A549 (cell line): Measurements from ENCODE around the gene SLC8A1. TPM values are rescaled to one million over a fixed set of nuclear protein-coding genes. Genes with fewer than 3 reads are reported as not detected.

Experiments used
- ATAC-seq, 2 experiments: fragments of 200-7000 bp in 1 of 2; fragments of >200 bp in 1 of 2; cut with Nextera tagmentation in 1 of 2; cut with Tn5 transposase in 1 of 2; 3 replicates each; pipeline versions ENCODE4 v1.8.0 to v1.9.1; 2018 to 2020; ENCODE audit warnings: mild to moderate bottlenecking in 1 of 2, moderate library complexity in 1 of 2
- CTCF ChIA-PET: fragments of 300-600 bp; sonication (Branson Sonifier 250); formaldehyde crosslinking; extraction: SDS; loops from one replicate; lab custom pipeline; 2021; ENCODE audit warnings: antibody characterized with exemption, inconsistent platforms; lab: Yijun Ruan, JAX
- POLR2A ChIA-PET: fragments of 350-600 bp; formaldehyde crosslinking; extraction: SDS; loops from one replicate; lab custom pipeline; 2021; ENCODE audit warnings: antibody characterized with exemption, inconsistent platforms; lab: Yijun Ruan, JAX
- DNase-seq, 2 experiments: peaks; one replicate each; pipeline versions ENCODE4 v3.0.0 to v3.0.0-alpha.2; 2011 to 2016; ENCODE audit warnings: low read depth in 1 of 2, low spot score in 1 of 2
- FAIRE-seq: peaks from 2 replicates; lab custom pipeline; 2011; peaks lifted over from hg19 to GRCh38; lab: Jason Lieb, UNC
- H3K27ac ChIP-seq, 2 experiments: fragments of >200 bp; sonication (Bioruptor Twin); formaldehyde crosslinking; 3 replicates each; pipeline ENCODE4 v1.5.1; 2016 to 2017
- H3K4me1 ChIP-seq: fragments of >200 bp; sonication (Bioruptor Twin); formaldehyde crosslinking; 3 replicates; pipeline ENCODE4 v1.6.1; 2016
- H3K4me2 ChIP-seq: fragments of >200 bp; sonication (Bioruptor Twin); formaldehyde crosslinking; 3 replicates; pipeline ENCODE4 v1.6.1; 2016
- H3K4me3 ChIP-seq: fragments of >200 bp; sonication (Bioruptor Twin); formaldehyde crosslinking; 3 replicates; pipeline ENCODE4 v1.5.1; 2016
- H3K9me3 ChIP-seq: fragments of >200 bp; sonication (Bioruptor Twin); formaldehyde crosslinking; 3 replicates; pipeline ENCODE4 v1.6.1; 2016
- BHLHE40 ChIP-seq: IDR thresholded peaks from 2 replicates; pipeline ENCODE4 v1.6.1; 2012; ENCODE audit warnings: low read depth, low read length, inconsistent platforms
- CBX8 ChIP-seq: fragments of 200-600 bp; sonication (generic); IDR thresholded peaks from 2 replicates; pipeline ENCODE4 v1.6.1; 2016
- CEBPB ChIP-seq, 2 experiments: fragments of >200 bp in 1 of 2; sonication (Bioruptor Twin) in 1 of 2; formaldehyde crosslinking in 1 of 2; IDR thresholded peaks; 2 replicates each; pipeline ENCODE4 v1.6.1; 2012 to 2016
- CHD2 ChIP-seq: fragments of 150-350 bp; IDR thresholded peaks from 2 replicates; pipeline ENCODE4 v1.6.1; 2014; ENCODE audit warnings: low read length; ENCODE audit not compliant: partially characterized antibody
- EHMT2 ChIP-seq: fragments of 200-600 bp; sonication (generic); IDR thresholded peaks from 2 replicates; pipeline ENCODE4 v1.6.1; 2016; ENCODE audit warnings: antibody characterized with exemption, low read depth, mild to moderate bottlenecking, moderate library complexity
- EP300 ChIP-seq, 2 experiments: fragments of >200 bp; sonication (Bioruptor Twin); formaldehyde crosslinking; IDR thresholded peaks; 2 replicates in 1 of 2; 3 replicates in 1 of 2; pipeline ENCODE4 v1.6.1; 2016 to 2017
- ESRRA ChIP-seq: fragments of 150-350 bp; IDR thresholded peaks from 2 replicates; pipeline ENCODE4 v1.6.1; 2014; ENCODE audit warnings: mild to moderate bottlenecking, low read length, borderline replicate concordance
- FOSB ChIP-seq: fragments of 250-450 bp; sonication (Bioruptor Pico); IDR thresholded peaks from 2 replicates; pipeline ENCODE4 v1.5.0; 2020; ENCODE audit warnings: mild to moderate bottlenecking, moderate library complexity
- FOXS1 ChIP-seq: fragments of 250-450 bp; sonication (Bioruptor Pico); IDR thresholded peaks from 2 replicates; pipeline ENCODE4 v1.5.0; 2020; ENCODE audit warnings: mild to moderate bottlenecking, moderate library complexity
- HEYL ChIP-seq: fragments of 250-450 bp; sonication (Bioruptor Pico); IDR thresholded peaks from 2 replicates; pipeline ENCODE4 v1.8.0; 2021; ENCODE audit warnings: mild to moderate bottlenecking, moderate library complexity
- HOXB13 ChIP-seq: fragments of 250-450 bp; sonication (Bioruptor Pico); IDR thresholded peaks from 2 replicates; pipeline ENCODE4 v1.5.0; 2020; ENCODE audit warnings: low read depth, mild to moderate bottlenecking, moderate library complexity
- HOXB5 ChIP-seq: fragments of 250-450 bp; sonication (Bioruptor Pico); IDR thresholded peaks from 2 replicates; pipeline ENCODE4 v1.5.0; 2020; ENCODE audit warnings: mild to moderate bottlenecking, moderate library complexity
- JUNB ChIP-seq: fragments of >200 bp; sonication (Bioruptor Twin); formaldehyde crosslinking; IDR thresholded peaks from 2 replicates; pipeline ENCODE4 v1.6.1; 2016
- KDM1A ChIP-seq: fragments of 200-600 bp; sonication (generic); IDR thresholded peaks from 2 replicates; pipeline ENCODE4 v1.6.1; 2016; ENCODE audit warnings: low read depth, mild to moderate bottlenecking
- PHF8 ChIP-seq: fragments of 200-600 bp; sonication (generic); IDR thresholded peaks from 2 replicates; pipeline ENCODE4 v1.6.1; 2016; ENCODE audit warnings: low read depth, mild to moderate bottlenecking, antibody characterized with exemption, moderate library complexity, borderline replicate concordance
- RAD21 ChIP-seq, 2 experiments: fragments of >200 bp in 1 of 2; sonication (Bioruptor Twin) in 1 of 2; formaldehyde crosslinking in 1 of 2; IDR thresholded peaks in 1 of 2; conservative IDR thresholded peaks in 1 of 2; 2 replicates in 1 of 2; 3 replicates in 1 of 2; pipeline ENCODE4 v1.6.1; 2012 to 2018; ENCODE audit warnings: inconsistent platforms in 1 of 2
- RARB ChIP-seq: fragments of 250-450 bp; sonication (Bioruptor Pico); IDR thresholded peaks from 2 replicates; pipeline ENCODE4 v1.8.0; 2021; ENCODE audit warnings: mild to moderate bottlenecking, moderate library complexity
- RNF2 ChIP-seq: fragments of 200-600 bp; sonication (generic); IDR thresholded peaks from 2 replicates; pipeline ENCODE4 v1.6.1; 2016; ENCODE audit warnings: low read depth, mild to moderate bottlenecking, antibody characterized with exemption, moderate library complexity, borderline replicate concordance
- SREBF2 ChIP-seq: fragments of 450-650 bp; IDR thresholded peaks from 2 replicates; pipeline ENCODE4 v1.6.1; 2014; ENCODE audit warnings: mild to moderate bottlenecking, moderate library complexity
- ZNF302 ChIP-seq: fragments of 250-450 bp; sonication (Bioruptor Pico); IDR thresholded peaks from 2 replicates; pipeline ENCODE4 v1.9.0; 2021; ENCODE audit warnings: inconsistent platforms, mild to moderate bottlenecking, moderate library complexity
- ZSCAN20 ChIP-seq: fragments of 250-450 bp; sonication (Bioruptor Pico); IDR thresholded peaks from 2 replicates; pipeline ENCODE4 v1.8.0; 2022; ENCODE audit warnings: mild to moderate bottlenecking, moderate library complexity
- WGBS: methylation state at CpG from one replicate; pipeline ENCODE4 v1.1.6; 2017; ENCODE audit errors: missing lambda C conversion rate; 5-methylcytosine and 5-hydroxymethylcytosine counted together
- polyA plus RNA-seq, 4 experiments: library from polyadenylated mRNA; depleted of rRNA in 3 of 4; stranded (reverse); fragments of >200 nt; fragmentation: RNase III in 1 of 4; extraction: RNeasy Plus Mini Kit Qiagen cat#74134 plus additional on column Dnase treatment in 1 of 4; gene quantifications; 2 replicates in 3 of 4; 3 replicates in 1 of 4; pipeline ENCODE4 v1.2.3, GENCODE V29; 2011 to 2017
- TF ChIP-seq, protein P1 (sequence below): fragments of >200 bp; sonication (Bioruptor Twin); formaldehyde crosslinking; IDR thresholded peaks from 3 replicates; pipeline ENCODE4 v1.6.1; 2016
- TF ChIP-seq, protein P2 (sequence below): IDR thresholded peaks from 2 replicates; pipeline ENCODE4 v1.6.1; 2012
- TF ChIP-seq, protein P3 (sequence below): fragments of 150-350 bp; IDR thresholded peaks from 2 replicates; pipeline ENCODE4 v1.6.1; 2014; ENCODE audit warnings: low read depth, mild to moderate bottlenecking, low read length
- TF ChIP-seq, protein P4 (sequence below): fragments of 250-450 bp; sonication (Bioruptor Pico); IDR thresholded peaks from 2 replicates; pipeline ENCODE4 v1.5.0; 2021; ENCODE audit warnings: mild to moderate bottlenecking, moderate library complexity, borderline replicate concordance
- TF ChIP-seq, protein P5 (sequence below): fragments of 200-600 bp; sonication (generic); IDR thresholded peaks from 2 replicates; pipeline ENCODE4 v1.6.1; 2016; ENCODE audit warnings: antibody characterized with exemption, mild to moderate bottlenecking, moderate library complexity
- TF ChIP-seq, protein P6 (sequence below): fragments of >200 bp; sonication (Bioruptor Twin); formaldehyde crosslinking; IDR thresholded peaks from 2 replicates; pipeline ENCODE4 v1.6.1; 2016

The SLC8A1 gene
- polyA plus RNA-seq, 2 of the 4 experiments (the other 2 are of a cell fraction), result 0.28 to 0.92 TPM

DNA sequence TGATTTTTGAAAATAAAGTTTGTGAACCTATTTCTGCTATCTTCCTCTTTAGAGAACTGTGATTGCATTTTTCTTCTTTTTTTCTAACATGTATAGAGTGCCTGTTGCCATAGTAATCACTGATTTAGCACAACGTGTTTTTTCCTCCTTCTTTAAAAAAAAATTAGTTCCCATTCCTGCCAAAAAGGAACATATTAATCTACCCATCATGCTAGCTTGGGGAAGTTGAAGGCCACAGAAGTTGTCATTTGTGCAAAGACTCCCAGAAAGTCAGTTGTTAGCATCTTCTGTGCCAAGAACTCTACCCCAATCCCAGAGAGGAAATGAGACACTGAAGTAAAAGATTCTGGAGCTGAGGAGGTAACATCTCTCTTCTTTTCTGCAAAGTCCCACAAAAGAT is 57.3 kb downstream of the SLC8A1 start:
- FAIRE-seq, result no peak

DNA sequence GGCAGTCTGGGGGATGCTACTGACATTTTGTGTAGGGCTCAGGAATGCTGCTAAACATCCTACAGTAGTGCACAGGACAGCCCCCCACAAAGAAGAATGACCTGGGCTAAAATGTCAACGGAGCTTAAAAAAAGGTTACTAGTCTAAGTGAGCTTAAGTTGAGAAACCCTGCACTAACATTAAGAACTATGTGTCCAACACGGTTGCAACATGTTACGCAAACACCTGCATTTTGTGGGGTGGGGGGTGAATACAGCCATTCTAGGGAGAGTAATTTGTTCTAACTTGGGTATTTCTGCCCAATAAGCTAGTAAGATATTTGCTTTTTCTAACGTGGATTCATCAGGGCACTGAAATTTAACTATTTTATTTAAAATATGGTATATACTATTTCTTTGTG is 57.9 kb downstream of the SLC8A1 start:
- no peak for FAIRE-seq
- POLR2A ChIA-PET, result no interaction called here
- no peak for DNase-seq
- TF ChIP-seq HOXB5 (CRISPR knock-in tag), result no peak
- TF ChIP-seq JUNB, result no peak
- no peak for TF ChIP-seq EHMT2
- no peak for TF ChIP-seq BHLHE40
- no peak for TF ChIP-seq CBX8
- ATAC-seq, result no peak
- no peak overlapping the region for H3K4me3 ChIP-seq
- no peak overlapping the region for H3K4me2 ChIP-seq
- WGBS, result 57% methylated on average over 4 of the region's 4 CpGs
- H3K27ac ChIP-seq, result no peak overlapping the region
- no peaks in the 10 kb centered on the region for H3K9me3 ChIP-seq
- no peaks in the 10 kb centered on the region for H3K4me1 ChIP-seq
- CTCF ChIA-PET, result no interaction called here

More for the DNA sequence above, 57.3 kb downstream of the SLC8A1 start:
- WGBS, result 26% methylated on average over 1 of the region's 1 CpG
- H3K9me3 ChIP-seq, result no peaks in the 10 kb centered on the region
- no peak for DNase-seq
- H3K4me3 ChIP-seq, result no peak overlapping the region
- H3K27ac ChIP-seq, result no peak overlapping the region
- CTCF ChIA-PET, result no interaction called here
- ATAC-seq, result no peak
- no peaks in the 10 kb centered on the region for H3K4me1 ChIP-seq
- TF ChIP-seq RARB (CRISPR knock-in tag), result no peak
- TF ChIP-seq, protein P1, sequence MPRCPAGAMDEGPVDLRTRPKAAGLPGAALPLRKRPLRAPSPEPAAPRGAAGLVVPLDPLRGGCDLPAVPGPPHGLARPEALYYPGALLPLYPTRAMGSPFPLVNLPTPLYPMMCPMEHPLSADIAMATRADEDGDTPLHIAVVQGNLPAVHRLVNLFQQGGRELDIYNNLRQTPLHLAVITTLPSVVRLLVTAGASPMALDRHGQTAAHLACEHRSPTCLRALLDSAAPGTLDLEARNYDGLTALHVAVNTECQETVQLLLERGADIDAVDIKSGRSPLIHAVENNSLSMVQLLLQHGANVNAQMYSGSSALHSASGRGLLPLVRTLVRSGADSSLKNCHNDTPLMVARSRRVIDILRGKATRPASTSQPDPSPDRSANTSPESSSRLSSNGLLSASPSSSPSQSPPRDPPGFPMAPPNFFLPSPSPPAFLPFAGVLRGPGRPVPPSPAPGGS, result no peak
- TF ChIP-seq HEYL (CRISPR knock-in tag), result no peak
- no peak for TF ChIP-seq HOXB13 (CRISPR knock-in tag)
- TF ChIP-seq ZSCAN20 (CRISPR knock-in tag), result no peak
- no peak for TF ChIP-seq ZNF302 (CRISPR knock-in tag)
- TF ChIP-seq FOSB (CRISPR knock-in tag), result no peak
- no peak for TF ChIP-seq FOXS1
- TF ChIP-seq JUNB, result no peak
- no peak for TF ChIP-seq CHD2
- TF ChIP-seq PHF8, result no peak
- TF ChIP-seq, protein P2, sequence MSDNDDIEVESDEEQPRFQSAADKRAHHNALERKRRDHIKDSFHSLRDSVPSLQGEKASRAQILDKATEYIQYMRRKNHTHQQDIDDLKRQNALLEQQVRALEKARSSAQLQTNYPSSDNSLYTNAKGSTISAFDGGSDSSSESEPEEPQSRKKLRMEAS, result no peak
- TF ChIP-seq CEBPB (IDR thresholded peaks at IDR 0.05), result no peak
- TF ChIP-seq, protein P3, sequence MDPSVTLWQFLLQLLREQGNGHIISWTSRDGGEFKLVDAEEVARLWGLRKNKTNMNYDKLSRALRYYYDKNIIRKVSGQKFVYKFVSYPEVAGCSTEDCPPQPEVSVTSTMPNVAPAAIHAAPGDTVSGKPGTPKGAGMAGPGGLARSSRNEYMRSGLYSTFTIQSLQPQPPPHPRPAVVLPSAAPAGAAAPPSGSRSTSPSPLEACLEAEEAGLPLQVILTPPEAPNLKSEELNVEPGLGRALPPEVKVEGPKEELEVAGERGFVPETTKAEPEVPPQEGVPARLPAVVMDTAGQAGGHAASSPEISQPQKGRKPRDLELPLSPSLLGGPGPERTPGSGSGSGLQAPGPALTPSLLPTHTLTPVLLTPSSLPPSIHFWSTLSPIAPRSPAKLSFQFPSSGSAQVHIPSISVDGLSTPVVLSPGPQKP, result no peak
- TF ChIP-seq, protein P4, sequence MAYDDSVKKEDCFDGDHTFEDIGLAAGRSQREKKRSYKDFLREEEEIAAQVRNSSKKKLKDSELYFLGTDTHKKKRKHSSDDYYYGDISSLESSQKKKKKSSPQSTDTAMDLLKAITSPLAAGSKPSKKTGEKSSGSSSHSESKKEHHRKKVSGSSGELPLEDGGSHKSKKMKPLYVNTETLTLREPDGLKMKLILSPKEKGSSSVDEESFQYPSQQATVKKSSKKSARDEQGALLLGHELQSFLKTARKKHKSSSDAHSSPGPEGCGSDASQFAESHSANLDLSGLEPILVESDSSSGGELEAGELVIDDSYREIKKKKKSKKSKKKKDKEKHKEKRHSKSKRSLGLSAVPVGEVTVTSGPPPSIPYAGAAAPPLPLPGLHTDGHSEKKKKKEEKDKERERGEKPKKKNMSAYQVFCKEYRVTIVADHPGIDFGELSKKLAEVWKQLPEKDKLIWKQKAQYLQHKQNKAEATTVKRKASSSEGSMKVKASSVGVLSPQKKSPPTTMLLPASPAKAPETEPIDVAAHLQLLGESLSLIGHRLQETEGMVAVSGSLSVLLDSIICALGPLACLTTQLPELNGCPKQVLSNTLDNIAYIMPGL (CRISPR knock-in tag), result no peak
- TF ChIP-seq RAD21 (conservative IDR thresholded peaks at IDR 0.05 in 1 of 2, IDR thresholded peaks at IDR 0.05 in 1 of 2), result no peak
- H3K4me2 ChIP-seq, result no peak overlapping the region
- POLR2A ChIA-PET, result no interaction called here

DNA sequence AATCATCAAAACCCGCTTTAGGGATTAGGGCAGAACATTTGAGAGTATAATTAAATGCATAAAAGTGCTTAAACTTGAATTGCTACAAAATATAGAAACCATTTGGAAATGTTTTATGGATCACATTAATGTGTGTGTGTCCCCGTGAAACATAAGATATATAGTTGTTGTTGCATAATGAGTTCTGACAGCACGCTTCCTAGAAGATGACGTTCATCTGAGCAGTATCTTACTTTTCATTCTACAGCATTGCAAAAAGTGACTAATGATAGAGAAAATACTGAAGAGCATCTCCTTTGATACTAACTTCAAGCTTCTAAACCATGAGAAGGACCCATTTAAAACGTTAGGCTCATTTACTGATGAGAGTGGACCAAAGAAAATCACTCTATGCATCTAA is 63.7 kb downstream of the SLC8A1 start:
- POLR2A ChIA-PET, result no interaction called here
- FAIRE-seq, result no peak
- TF ChIP-seq RNF2 (no peak), KDM1A (no peak), ZSCAN20 (CRISPR knock-in tag) (no peak), ESRRA (no peak), FOXS1 (no peak), SREBF2 (no peak), RAD21 (conservative IDR thresholded peaks at IDR 0.05 in 1 of 2, IDR thresholded peaks at IDR 0.05 in 1 of 2) (no peak), EP300 (IDR thresholded peaks at IDR 0.05) (no peak)
- TF ChIP-seq, protein P5, sequence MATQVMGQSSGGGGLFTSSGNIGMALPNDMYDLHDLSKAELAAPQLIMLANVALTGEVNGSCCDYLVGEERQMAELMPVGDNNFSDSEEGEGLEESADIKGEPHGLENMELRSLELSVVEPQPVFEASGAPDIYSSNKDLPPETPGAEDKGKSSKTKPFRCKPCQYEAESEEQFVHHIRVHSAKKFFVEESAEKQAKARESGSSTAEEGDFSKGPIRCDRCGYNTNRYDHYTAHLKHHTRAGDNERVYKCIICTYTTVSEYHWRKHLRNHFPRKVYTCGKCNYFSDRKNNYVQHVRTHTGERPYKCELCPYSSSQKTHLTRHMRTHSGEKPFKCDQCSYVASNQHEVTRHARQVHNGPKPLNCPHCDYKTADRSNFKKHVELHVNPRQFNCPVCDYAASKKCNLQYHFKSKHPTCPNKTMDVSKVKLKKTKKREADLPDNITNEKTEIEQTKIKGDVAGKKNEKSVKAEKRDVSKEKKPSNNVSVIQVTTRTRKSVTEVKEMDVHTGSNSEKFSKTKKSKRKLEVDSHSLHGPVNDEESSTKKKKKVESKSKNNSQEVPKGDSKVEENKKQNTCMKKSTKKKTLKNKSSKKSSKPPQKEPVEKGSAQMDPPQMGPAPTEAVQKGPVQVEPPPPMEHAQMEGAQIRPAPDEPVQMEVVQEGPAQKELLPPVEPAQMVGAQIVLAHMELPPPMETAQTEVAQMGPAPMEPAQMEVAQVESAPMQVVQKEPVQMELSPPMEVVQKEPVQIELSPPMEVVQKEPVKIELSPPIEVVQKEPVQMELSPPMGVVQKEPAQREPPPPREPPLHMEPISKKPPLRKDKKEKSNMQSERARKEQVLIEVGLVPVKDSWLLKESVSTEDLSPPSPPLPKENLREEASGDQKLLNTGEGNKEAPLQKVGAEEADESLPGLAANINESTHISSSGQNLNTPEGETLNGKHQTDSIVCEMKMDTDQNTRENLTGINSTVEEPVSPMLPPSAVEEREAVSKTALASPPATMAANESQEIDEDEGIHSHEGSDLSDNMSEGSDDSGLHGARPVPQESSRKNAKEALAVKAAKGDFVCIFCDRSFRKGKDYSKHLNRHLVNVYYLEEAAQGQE, result no peak
- TF ChIP-seq, protein P2, result no peak
- TF ChIP-seq, protein P6, sequence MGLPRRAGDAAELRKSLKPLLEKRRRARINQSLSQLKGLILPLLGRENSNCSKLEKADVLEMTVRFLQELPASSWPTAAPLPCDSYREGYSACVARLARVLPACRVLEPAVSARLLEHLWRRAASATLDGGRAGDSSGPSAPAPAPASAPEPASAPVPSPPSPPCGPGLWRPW, result no peak

More for the DNA sequence above, 63.7 kb downstream of the SLC8A1 start:
- Histone ChIP-seq H3K27ac (no peak overlapping the region), H3K9me3 (no peaks in the 10 kb centered on the region), H3K4me3 (no peak overlapping the region), H3K4me1 (no peaks in the 10 kb centered on the region), H3K4me2 (no peak overlapping the region)
- ATAC-seq, result no peak
- no peak for DNase-seq
- WGBS, result 57% methylated on average over 5 of the region's 5 CpGs
- CTCF ChIA-PET, result interaction anchor here (0.6 to 1.1 kb wide), 2 partner anchors 135 to 167 kb away, joined by 3 read pairs; no protein-coding TSS in a partner anchor
